C4-2B (cell line): Measurements from ENCODE around the gene SLC45A2.

ENCODE experiments used
- ZFX ChIP-seq: fragments of 450-650 bp; IDR thresholded peaks from 2 replicates; pipeline ENCODE4 v1.6.1; 2017
- TF ChIP-seq, protein P1 (sequence below): fragments of 450-650 bp; conservative IDR thresholded peaks from 2 replicates; pipeline ENCODE4 v1.5.1; 2017; ENCODE audit warnings: mild to moderate bottlenecking

DNA sequence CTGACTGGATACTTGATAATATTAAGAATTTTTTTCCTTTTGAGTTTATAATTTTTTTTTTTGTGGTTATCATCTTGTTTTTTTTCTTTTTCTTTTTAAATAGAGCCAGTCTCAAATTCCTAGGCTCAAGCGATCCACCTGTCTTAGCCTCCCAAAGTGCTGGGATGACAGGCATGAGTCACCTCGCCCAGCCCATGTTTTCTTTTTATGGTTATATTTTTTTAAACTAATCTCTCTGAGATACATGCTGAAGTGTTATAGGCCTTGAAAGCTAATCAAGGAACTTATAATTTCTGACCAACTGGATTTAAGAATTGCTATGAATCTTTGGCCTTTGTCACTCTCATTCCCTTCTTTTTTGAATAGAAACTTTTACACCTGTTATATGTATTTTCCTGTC is 30.1 kb upstream of the SLC45A2 start:
- TF ChIP-seq, protein P1, sequence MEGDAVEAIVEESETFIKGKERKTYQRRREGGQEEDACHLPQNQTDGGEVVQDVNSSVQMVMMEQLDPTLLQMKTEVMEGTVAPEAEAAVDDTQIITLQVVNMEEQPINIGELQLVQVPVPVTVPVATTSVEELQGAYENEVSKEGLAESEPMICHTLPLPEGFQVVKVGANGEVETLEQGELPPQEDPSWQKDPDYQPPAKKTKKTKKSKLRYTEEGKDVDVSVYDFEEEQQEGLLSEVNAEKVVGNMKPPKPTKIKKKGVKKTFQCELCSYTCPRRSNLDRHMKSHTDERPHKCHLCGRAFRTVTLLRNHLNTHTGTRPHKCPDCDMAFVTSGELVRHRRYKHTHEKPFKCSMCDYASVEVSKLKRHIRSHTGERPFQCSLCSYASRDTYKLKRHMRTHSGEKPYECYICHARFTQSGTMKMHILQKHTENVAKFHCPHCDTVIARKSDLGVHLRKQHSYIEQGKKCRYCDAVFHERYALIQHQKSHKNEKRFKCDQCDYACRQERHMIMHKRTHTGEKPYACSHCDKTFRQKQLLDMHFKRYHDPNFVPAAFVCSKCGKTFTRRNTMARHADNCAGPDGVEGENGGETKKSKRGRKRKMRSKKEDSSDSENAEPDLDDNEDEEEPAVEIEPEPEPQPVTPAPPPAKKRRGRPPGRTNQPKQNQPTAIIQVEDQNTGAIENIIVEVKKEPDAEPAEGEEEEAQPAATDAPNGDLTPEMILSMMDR = no peak
- no peak for TF ChIP-seq ZFX
